ENCODE results near the gene TK2. TPM values are rescaled to one million over a fixed set of nuclear protein-coding genes. Genes with fewer than 3 reads are reported as not detected.

Gene TK2
- total and polyA plus RNA-seq, 9 of the 15 experiments (the other 6 are each of a cell fraction or from before 2014, with no cell fraction given): 1.1 to 10.2 (median 5.3) TPM

- TF ChIP-seq RBM22 (IDR thresholded peaks at IDR 0.05; ENCODE audit: low read depth, low read length, poor library complexity, severe bottlenecking) (no peak), CREM (IDR thresholded peaks at IDR 0.05; ENCODE audit: low read depth) (peak; percentile 37; the same call in 1 of the 2 replicates), GABPA (tag; conservative IDR thresholded peaks at IDR 0.05; ENCODE audit: low read depth) (no peak; the same call in 1 of the 2 replicates), ZNF75A (CRISPR knock-in tag; IDR thresholded peaks at IDR 0.05) (peak; percentile 75; the same call in 1 of the 2 replicates), MNT (conservative IDR thresholded peaks at IDR 0.05) (no peak), RREB1 (CRISPR knock-in tag; IDR thresholded peaks at IDR 0.05) (no peak), POU5F1 (IDR thresholded peaks at IDR 0.05; ENCODE audit: borderline replicate concordance, low read depth, low read length, partially characterized antibody) (no peak), NCOA1 (IDR thresholded peaks at IDR 0.05; ENCODE audit: low read depth) (no peak), GTF2B (IDR thresholded peaks at IDR 0.05; ENCODE audit: extremely low read depth, insufficient read length) (no peak), UBTF (IDR thresholded peaks at IDR 0.05; ENCODE audit: borderline replicate concordance in 1 of 2, low read depth in 2 of 2, low read length in 2 of 2) (no peak), STAT6 (CRISPR knock-in tag; IDR thresholded peaks at IDR 0.05) (no peak), ZNF445 (CRISPR knock-in tag; IDR thresholded peaks at IDR 0.05; ENCODE audit: low read depth) (no peak), ZKSCAN1 (IDR thresholded peaks at IDR 0.05; ENCODE audit: low read depth, low read length) (no peak)
Measured at GRCh38 chr16:66524601-66525164, 25.2 kb downstream of the TK2 start (continued).
